HAP-1 (cell line): Measurements from ENCODE around the gene TLE4.
A peak's percentile ranks its signal among the peaks of the same experiment; 100 is the strongest.
"Not testable (repeated sequence)": the region's sequence is repeated elsewhere in the genome, so short reads cannot be mapped to it uniquely, and the experiment has no call there.

Experiments
- DNase-seq, 2 experiments: peaks; one replicate each; pipeline ENCODE4 v3.0.0-alpha.2; 2016 to 2020; ENCODE audit warnings: low spot score in 2 of 2
- H3K27me3 ChIP-seq: fragments of 250-450 bp; sonication (Bioruptor Pico); 2 replicates; pipeline ENCODE4 v1.5.1; 2020; ENCODE audit warnings: low read depth, mild to moderate bottlenecking, moderate library complexity
- H3K36me3 ChIP-seq: fragments of 250-450 bp; sonication (Bioruptor Pico); replicated peaks from 2 replicates; pipeline ENCODE4 v1.5.1; 2020; ENCODE audit warnings: mild to moderate bottlenecking
- H3K4me1 ChIP-seq: fragments of 250-450 bp; sonication (Bioruptor Pico); 2 replicates; pipeline ENCODE4 v1.5.1; 2020; ENCODE audit warnings: mild to moderate bottlenecking
- H3K4me3 ChIP-seq: fragments of 250-450 bp; sonication (Bioruptor Pico); 2 replicates; pipeline ENCODE4 v1.5.1; 2020; ENCODE audit warnings: mild to moderate bottlenecking, moderate library complexity
- H3K9me3 ChIP-seq: fragments of 250-450 bp; sonication (Bioruptor Pico); 2 replicates; pipeline ENCODE4 v1.5.1; 2020; ENCODE audit warnings: mild to moderate bottlenecking, moderate library complexity
- in situ Hi-C: fragments of 300-500 bp; cut with MboI; formaldehyde crosslinking; loops from 3 replicates; pipeline ENCODE4 v1.14.3; 2020; ENCODE audit warnings: low sequenced_read_pairs, inconsistent platforms, mixed read lengths

The TLE4 gene

DNA sequence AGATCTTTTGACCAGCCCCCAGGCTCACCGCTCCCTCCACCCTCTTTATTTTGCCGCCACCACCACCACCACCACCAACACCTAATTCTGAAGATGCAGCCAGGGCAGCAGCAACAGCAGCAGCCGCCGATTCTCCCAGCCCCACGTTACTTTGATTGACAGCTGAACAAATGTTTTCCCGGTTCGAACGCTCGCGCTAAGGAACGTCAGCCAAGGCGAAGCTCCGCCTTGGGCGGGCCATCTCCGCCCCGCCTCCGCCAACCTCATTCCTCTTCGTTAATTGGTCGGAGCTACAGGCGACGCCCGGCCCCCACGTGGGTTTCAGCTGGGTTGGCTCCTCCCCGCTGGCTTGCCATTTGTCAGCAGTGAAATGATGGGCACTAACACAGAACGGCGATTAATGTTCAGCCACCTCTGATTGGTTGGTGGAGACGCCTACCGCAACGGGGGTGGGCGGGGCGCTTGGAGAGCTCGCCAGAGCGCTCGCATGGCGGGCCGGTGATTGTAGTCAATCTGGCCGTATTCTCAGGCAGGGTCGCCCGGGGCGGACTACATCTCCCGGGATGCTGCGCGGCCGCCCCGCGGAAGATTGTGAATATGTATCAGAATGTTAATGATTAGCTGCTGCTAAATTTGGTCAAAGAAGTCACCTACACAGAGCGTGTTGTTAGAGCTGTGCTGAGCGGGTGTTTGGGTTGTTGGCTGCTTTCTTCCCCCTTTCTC is at the start of gene TLE4:
TSS of gene TLE4 (plus strand) at position 657 of the 723 bp plus-strand sequence. CDS start 826 bp downstream, outside the sequence.
- Histone ChIP-seq H3K9me3 (no peaks in the 10 kb centered on the region), H3K27me3 (0 out of 2 replicates have a peak, but pooled peaks cover 2% of the 10 kb centered on the region), H3K4me3 (peak within 1 kb of the TSS; percentile 56), H3K4me1 (no peaks in the 10 kb centered on the region), H3K36me3 (no peaks in the 10 kb centered on the region)
- peak; percentile 98 to 99 for DNase-seq
- in situ Hi-C loops, result no loop called here

- in situ Hi-C loops, result no loop called here
Observed at GRCh38 chr9:79522793-79523192, 49.0 kb upstream of the TLE4 start.

DNA sequence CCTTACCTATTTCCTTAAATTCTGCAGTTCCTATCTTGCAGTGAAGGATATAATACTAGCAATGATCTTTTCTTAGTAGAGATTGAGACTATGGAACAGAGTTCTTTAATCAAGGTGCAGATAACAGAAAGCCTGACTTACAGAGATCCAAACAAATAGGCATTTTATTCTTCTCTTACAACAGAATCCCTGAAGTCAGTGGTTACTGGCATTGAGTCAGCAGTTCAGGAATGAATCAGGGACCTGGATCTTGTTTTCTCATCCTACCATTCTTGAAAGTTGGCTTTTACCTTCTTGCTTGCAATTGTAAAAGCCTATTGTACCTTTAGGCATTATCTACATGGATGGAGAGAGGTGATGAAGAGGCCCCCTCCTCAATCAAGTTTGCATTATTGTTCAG is 47.5 kb upstream of the TLE4 start:
- Histone ChIP-seq H3K27me3 (peaks cover 3% of the 10 kb centered on the region; the same call in 1 of the 2 replicates), H3K9me3 (no peaks in the 10 kb centered on the region), H3K4me1 (no peaks in the 10 kb centered on the region), H3K36me3 (no peaks in the 10 kb centered on the region), H3K4me3 (no peak overlapping the region)
- in situ Hi-C loops, result no loop called here
- DNase-seq, result no peak

More at GRCh38 chr9:79522793-79523192, 49.0 kb upstream of the TLE4 start:
- Histone ChIP-seq H3K4me1 (no peaks in the 10 kb centered on the region), H3K4me3 (no peak overlapping the region), H3K27me3 (peaks cover 3% of the 10 kb centered on the region; the same call in 1 of the 2 replicates), H3K9me3 (no peaks in the 10 kb centered on the region), H3K36me3 (no peaks in the 10 kb centered on the region)
- DNase-seq, result no peak

- no peaks in the 10 kb centered on the region for H3K4me1 ChIP-seq
- no peak for DNase-seq
- H3K4me3 ChIP-seq, result no peak overlapping the region
- in situ Hi-C loops, result no loop called here
- peaks cover 6% of the 10 kb centered on the region; the same call in 1 of the 2 replicates for H3K27me3 ChIP-seq
- no peaks in the 10 kb centered on the region for H3K9me3 ChIP-seq
- no peaks in the 10 kb centered on the region for H3K36me3 ChIP-seq
Observed at GRCh38 chr9:79526149-79526672, 45.6 kb upstream of the TLE4 start.

- peaks cover 2% of the 10 kb centered on the region; the same call in 1 of the 2 replicates for H3K27me3 ChIP-seq
- no peaks in the 10 kb centered on the region for H3K36me3 ChIP-seq
- in situ Hi-C loops, result no loop called here
- no peak overlapping the region for H3K4me3 ChIP-seq
- no peaks in the 10 kb centered on the region for H3K9me3 ChIP-seq
- no peaks in the 10 kb centered on the region for H3K4me1 ChIP-seq
- no peak for DNase-seq
Observed at GRCh38 chr9:79535534-79535933, 36.2 kb upstream of the TLE4 start.

- Histone ChIP-seq H3K9me3 (no peaks in the 10 kb centered on the region), H3K4me3 (no peak overlapping the region), H3K36me3 (no peaks in the 10 kb centered on the region), H3K4me1 (no peaks in the 10 kb centered on the region), H3K27me3 (no peaks in the 10 kb centered on the region)
- in situ Hi-C loops, result no loop called here
- DNase-seq, result no peak
Observed at GRCh38 chr9:79537838-79538237, 33.9 kb upstream of the TLE4 start.

GRCh38 chr9:79542735-79543620 is 28.8 kb upstream of the TLE4 start:
- Histone ChIP-seq H3K4me3 (no peak overlapping the region), H3K27me3 (no peaks in the 10 kb centered on the region), H3K4me1 (no peaks in the 10 kb centered on the region), H3K9me3 (no peaks in the 10 kb centered on the region), H3K36me3 (no peaks in the 10 kb centered on the region)
- DNase-seq, result no peak
- in situ Hi-C loops, result no loop called here

DNA sequence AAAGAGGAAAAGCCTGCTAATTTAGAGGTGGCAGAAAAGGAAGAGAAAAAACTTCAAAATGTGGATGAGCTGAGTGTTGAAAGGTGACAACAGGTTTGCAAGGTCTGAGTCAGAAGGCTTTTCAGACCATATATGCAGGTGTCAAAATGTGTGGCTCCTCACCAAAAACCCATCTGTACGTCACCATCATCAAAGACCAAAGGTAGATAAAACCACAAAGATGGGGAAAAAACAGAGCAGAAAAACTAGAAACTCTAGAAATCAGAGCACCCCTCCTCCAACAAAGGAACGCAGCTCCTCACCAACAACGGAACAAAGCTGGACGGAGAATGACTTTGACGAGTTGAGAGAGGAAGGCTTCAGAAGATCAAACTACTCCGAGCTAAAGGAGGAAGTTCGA is 27.4 kb upstream of the TLE4 start:
- DNase-seq, H3K36me3 ChIP-seq, H3K4me3 ChIP-seq, H3K27me3 ChIP-seq, in situ Hi-C loops, H3K4me1 ChIP-seq, H3K9me3 ChIP-seq: not testable (repeated sequence)

GRCh38 chr9:79551586-79551985 is 20.2 kb upstream of the TLE4 start:
- no peaks in the 10 kb centered on the region for H3K4me1 ChIP-seq
- in situ Hi-C loops, result no loop called here
- no peaks in the 10 kb centered on the region; the same call in 1 of the 2 replicates for H3K9me3 ChIP-seq
- H3K36me3 ChIP-seq, result no peaks in the 10 kb centered on the region
- no peak for DNase-seq
- no peaks in the 10 kb centered on the region for H3K27me3 ChIP-seq
- H3K4me3 ChIP-seq, result no peak overlapping the region

- in situ Hi-C loops, result no loop called here
- H3K4me3 ChIP-seq, result no peak overlapping the region
- no peak for DNase-seq
- no peaks in the 10 kb centered on the region; the same call in 1 of the 2 replicates for H3K9me3 ChIP-seq
- no peaks in the 10 kb centered on the region for H3K36me3 ChIP-seq
- no peaks in the 10 kb centered on the region for H3K27me3 ChIP-seq
- no peaks in the 10 kb centered on the region for H3K4me1 ChIP-seq
Observed at GRCh38 chr9:79551994-79552393, 19.8 kb upstream of the TLE4 start.

GRCh38 chr9:79555474-79556089 is 16.2 kb upstream of the TLE4 start:
- Histone ChIP-seq H3K4me3 (no peak overlapping the region), H3K4me1 (no peaks in the 10 kb centered on the region), H3K9me3 (no peaks in the 10 kb centered on the region; the same call in 1 of the 2 replicates), H3K36me3 (no peaks in the 10 kb centered on the region), H3K27me3 (peaks cover 23% of the 10 kb centered on the region)
- in situ Hi-C loops, result no loop called here
- DNase-seq, result no peak

GRCh38 chr9:79559495-79560181 is 12.1 kb upstream of the TLE4 start:
- Histone ChIP-seq H3K27me3 (peaks cover 40% of the 10 kb centered on the region), H3K4me1 (no peaks in the 10 kb centered on the region), H3K4me3 (no peak overlapping the region), H3K9me3 (no peaks in the 10 kb centered on the region; the same call in 1 of the 2 replicates), H3K36me3 (no peaks in the 10 kb centered on the region)
- in situ Hi-C loops, result no loop called here
- no peak for DNase-seq

- in situ Hi-C loops, result no loop called here
- Histone ChIP-seq H3K4me3 (no peak overlapping the region), H3K36me3 (no peaks in the 10 kb centered on the region), H3K27me3 (peaks cover 50% of the 10 kb centered on the region), H3K9me3 (no peaks in the 10 kb centered on the region), H3K4me1 (no peaks in the 10 kb centered on the region)
- no peak for DNase-seq
Observed at GRCh38 chr9:79562749-79563386, 8.9 kb upstream of the TLE4 start.
